Endothelial cell of umbilical vein (primary cell): ENCODE data around the gene SERPINA5. TPM values are rescaled to one million over a fixed set of nuclear protein-coding genes. Genes with fewer than 3 reads are reported as not detected.

ENCODE experiments used
- BruUV-seq: library from RNA; stranded (reverse); fragments of 400-500 nt; replicated peaks from 2 replicates; lab custom pipeline; 2021; lab: Mats Ljungman, UMichigan
- CTCF ChIA-PET: fragments of 300-600, 350-600 bp; sonication (Branson Sonifier 250); formaldehyde crosslinking; loops from one replicate; lab custom pipeline; 2021; ENCODE audit warnings: antibody characterized with exemption, inconsistent platforms; lab: Charles Lee
- POLR2A ChIA-PET: fragments of 300-600, 350-600 bp; sonication (Branson Sonifier 250); formaldehyde crosslinking; loops from one replicate; lab custom pipeline; 2021; ENCODE audit warnings: antibody characterized with exemption, inconsistent platforms; lab: Charles Lee
- DNase-seq: peaks from one replicate; pipeline ENCODE4 v3.0.0-alpha.2; 2011; ENCODE audit warnings: low read depth, low spot score
- FAIRE-seq: peaks from 2 replicates; lab custom pipeline; 2011; peaks lifted over from hg19 to GRCh38; lab: Jason Lieb, UNC
- H2AFZ ChIP-seq: 2 replicates; pipeline ENCODE4 v1.6.0; 2012; ENCODE audit warnings: low read depth, low read length, control low read depth, inconsistent platforms
- H3K27ac ChIP-seq: 2 replicates; pipeline ENCODE4 v1.5.1; 2011; ENCODE audit warnings: low read depth, mild to moderate bottlenecking, control low read depth, low read length, moderate library complexity; ENCODE audit not compliant: insufficient read depth
- H3K27me3 ChIP-seq, 2 experiments: 2 replicates each; pipeline versions ENCODE4 v1.6.0 to v1.6.1; 2011; ENCODE audit warnings: low read length in 2 of 2, mixed read lengths in 1 of 2; ENCODE audit not compliant: control insufficient read depth in 2 of 2, insufficient read depth in 2 of 2
- H3K36me3 ChIP-seq, 2 experiments: 2 replicates in 1 of 2; 3 replicates in 1 of 2; pipeline ENCODE4 v1.5.1; 2011; ENCODE audit warnings: low read length in 2 of 2, mild to moderate bottlenecking in 1 of 2, moderate library complexity in 1 of 2; ENCODE audit not compliant: control insufficient read depth in 2 of 2, insufficient read depth in 2 of 2; ENCODE audit errors: extremely low read depth in 1 of 2
- H3K4me1 ChIP-seq: 3 replicates; pipeline ENCODE4 v1.5.1; 2011; ENCODE audit warnings: mild to moderate bottlenecking, low read length; ENCODE audit not compliant: control insufficient read depth, insufficient read depth; ENCODE audit errors: extremely low read depth
- H3K4me2 ChIP-seq: 2 replicates; pipeline ENCODE4 v1.6.1; 2011; ENCODE audit warnings: low read length, control low read depth, mixed read lengths; ENCODE audit not compliant: insufficient read depth
- H3K4me3 ChIP-seq, 3 experiments: fragments of 200-600 bp in 1 of 3; sonication (generic), shearing (Covaris generic) in 1 of 3; replicated peaks in 1 of 3; 2 replicates each; pipeline ENCODE4 v1.5.1; 2011 to 2016; ENCODE audit warnings: control low read depth in 3 of 3, low read length in 3 of 3, mild to moderate bottlenecking in 2 of 3, inconsistent platforms in 1 of 3, low read depth in 1 of 3, moderate library complexity in 1 of 3; ENCODE audit not compliant: insufficient read depth in 1 of 3
- H3K79me2 ChIP-seq: 2 replicates; pipeline ENCODE4 v1.6.0; 2012; ENCODE audit warnings: low read length, inconsistent platforms; ENCODE audit not compliant: control insufficient read depth, insufficient read depth
- H3K9ac ChIP-seq: replicated peaks from 2 replicates; pipeline ENCODE3; 2011; ENCODE audit warnings: low read length, control low read depth; ENCODE audit not compliant: insufficient read depth; ENCODE audit errors: extremely low read depth
- H3K9me1 ChIP-seq: replicated peaks from 3 replicates; pipeline ENCODE4 v1.6.0; 2011; ENCODE audit warnings: mild to moderate bottlenecking, low read length; ENCODE audit not compliant: control insufficient read depth, insufficient read depth; ENCODE audit errors: extremely low read depth
- H3K9me3 ChIP-seq: replicated peaks from 2 replicates; pipeline ENCODE4 v1.5.1; 2012; ENCODE audit warnings: low read length, inconsistent platforms; ENCODE audit not compliant: control insufficient read depth, insufficient read depth
- H4K20me1 ChIP-seq: replicated peaks from 2 replicates; pipeline ENCODE3; 2011; ENCODE audit warnings: mild to moderate bottlenecking, low read length; ENCODE audit not compliant: control insufficient read depth, insufficient read depth; ENCODE audit errors: extremely low read depth
- CTCF ChIP-seq, 2 donors: IDR thresholded peaks; 1 replicate in 1 of 2; 2 replicates in 1 of 2; pipeline ENCODE4 v1.5.1; 2011; ENCODE audit warnings: low read length in 2 of 2, mild to moderate bottlenecking in 2 of 2, moderate library complexity in 2 of 2, control low read depth in 1 of 2, inconsistent platforms in 1 of 2, low read depth in 1 of 2; ENCODE audit not compliant: insufficient read depth in 1 of 2; ENCODE audit errors: extremely low read depth in 1 of 2
- EZH2 ChIP-seq: IDR thresholded peaks from 2 replicates; pipeline ENCODE4 v1.6.1; 2012; ENCODE audit warnings: borderline replicate concordance, low read depth, mild to moderate bottlenecking, moderate library complexity, low read length, inconsistent platforms; ENCODE audit not compliant: severe bottlenecking
- FOS ChIP-seq: IDR thresholded peaks from 2 replicates; pipeline ENCODE4 v1.6.1; 2011; ENCODE audit warnings: mild to moderate bottlenecking, low read length, moderate library complexity, borderline replicate concordance; ENCODE audit not compliant: insufficient read depth
- GATA2 ChIP-seq: IDR thresholded peaks from 2 replicates; pipeline ENCODE4 v1.7.0; 2011; ENCODE audit warnings: low read depth, mild to moderate bottlenecking, moderate library complexity, mixed read lengths, low read length; ENCODE audit not compliant: insufficient read length, insufficient read depth
- JUN ChIP-seq: IDR thresholded peaks from 2 replicates; pipeline ENCODE4 v1.6.1; 2011; ENCODE audit warnings: borderline replicate concordance, low read depth; ENCODE audit not compliant: insufficient read length, insufficient read depth
- MAX ChIP-seq: IDR thresholded peaks from 2 replicates; pipeline ENCODE4 v1.6.1; 2011; ENCODE audit not compliant: insufficient read depth, insufficient read length
- MYC ChIP-seq: IDR thresholded peaks from one replicate; pipeline ENCODE4 v1.6.1; 2011; ENCODE audit warnings: mild to moderate bottlenecking, low read depth, low read length
- POLR2A ChIP-seq: IDR thresholded peaks from 2 replicates; pipeline ENCODE4 v1.6.1; 2012; ENCODE audit warnings: low read depth, mild to moderate bottlenecking, control low read depth, low read length
- POLR2AphosphoS5 ChIP-seq: IDR thresholded peaks from 2 replicates; pipeline ENCODE4 v1.6.1; 2012; ENCODE audit warnings: low read depth, mild to moderate bottlenecking, control low read depth, low read length, moderate library complexity; ENCODE audit not compliant: insufficient read depth
- dilution Hi-C: fragments of 300-500 bp; cut with MboI; formaldehyde crosslinking; loops from one replicate; pipeline ENCODE4 v1.15.0; 2019; ENCODE audit warnings: low sequenced_read_pairs; ENCODE audit not compliant: extremely low pct_ligation_motif_present
- intact Hi-C: fragments of 100-400 bp; cut with micrococcal nuclease; formaldehyde crosslinking; loops from one replicate; pipeline ENCODE4 v1.10.0; 2022
- polyA plus RNA-seq, 4 experiments: library from polyadenylated mRNA; depleted of rRNA in 3 of 4; stranded (reverse) in 3 of 4; unstranded in 1 of 4; fragments of >200 nt; gene quantifications; 2 replicates each; pipeline versions ENCODE4 v1.2.1 to v1.2.3, GENCODE V29; 2011 to 2012; ENCODE audit warnings: missing spikeins in 1 of 4
- total RNA-seq: library from RNA; stranded (reverse); gene quantifications from 2 replicates; pipeline ENCODE4 v1.2.3, GENCODE V29; 2021

Gene SERPINA5
- total and polyA plus RNA-seq, 2 donors (not counting 3 experiments of a cell fraction or from before 2014, with no cell fraction given), result 0.12 TPM; not detected in 1

GRCh38 chr14:94598506-94598815 lies 17.2 kb downstream of the SERPINA5 start:
- dilution Hi-C loops, result no loop called here
- FAIRE-seq (no peak), DNase-seq (no peak)
- no peaks in the 10 kb centered on the region for H3K36me3 ChIP-seq
- H3K4me3 ChIP-seq, result no peak overlapping the region
- H3K27ac ChIP-seq, result peak overlapping the region; percentile 78
- H4K20me1 ChIP-seq, result no peaks in the 10 kb centered on the region
- TF ChIP-seq GATA2 (no peak), JUN (no peak), EZH2 (no peak), POLR2AphosphoS5 (no peak), FOS (no peak), MYC (no peak), POLR2A (no peak), CTCF (IDR thresholded peaks at IDR 0.05; ENCODE audit: extremely low read depth in 1 of 2, insufficient read depth in 1 of 2, low read depth in 1 of 2, low read length in 2 of 2) (no peak), MAX (no peak)
- H3K9ac ChIP-seq, result no peak overlapping the region
- ChIA-PET CTCF (interaction anchor here (0.9 to 1.3 kb wide), 2 partner anchors 12 to 17 kb away, joined by 3 read pairs; partner anchors contain the start of gene SERPINA5), POLR2A (interaction anchor here (0.7 kb wide), 1 partner anchor 76 kb away, joined by 9 read pairs; no protein-coding TSS in a partner anchor)
- no peaks in the 10 kb centered on the region for H3K79me2 ChIP-seq
- H3K9me1 ChIP-seq, result no peaks in the 10 kb centered on the region
- H2AFZ ChIP-seq, result no peak overlapping the region
- no peaks in the 10 kb centered on the region for H3K9me3 ChIP-seq
- H3K4me2 ChIP-seq, result no peak overlapping the region
- peaks cover 36% of the 10 kb centered on the region for H3K4me1 ChIP-seq
- H3K27me3 ChIP-seq, result no peaks in the 10 kb centered on the region
- BruUV-seq, result no TSS peak
- intact Hi-C loops, result no loop called here
